ENCODE data around the gene CALML5. TPM values are rescaled to one million over a fixed set of nuclear protein-coding genes. Genes with fewer than 3 reads are reported as not detected.

CALML5 gene, protein sequence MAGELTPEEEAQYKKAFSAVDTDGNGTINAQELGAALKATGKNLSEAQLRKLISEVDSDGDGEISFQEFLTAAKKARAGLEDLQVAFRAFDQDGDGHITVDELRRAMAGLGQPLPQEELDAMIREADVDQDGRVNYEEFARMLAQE
- 0.34 TPM in 1 of 2 replicates, not detected in the other for total RNA-seq

DNA sequence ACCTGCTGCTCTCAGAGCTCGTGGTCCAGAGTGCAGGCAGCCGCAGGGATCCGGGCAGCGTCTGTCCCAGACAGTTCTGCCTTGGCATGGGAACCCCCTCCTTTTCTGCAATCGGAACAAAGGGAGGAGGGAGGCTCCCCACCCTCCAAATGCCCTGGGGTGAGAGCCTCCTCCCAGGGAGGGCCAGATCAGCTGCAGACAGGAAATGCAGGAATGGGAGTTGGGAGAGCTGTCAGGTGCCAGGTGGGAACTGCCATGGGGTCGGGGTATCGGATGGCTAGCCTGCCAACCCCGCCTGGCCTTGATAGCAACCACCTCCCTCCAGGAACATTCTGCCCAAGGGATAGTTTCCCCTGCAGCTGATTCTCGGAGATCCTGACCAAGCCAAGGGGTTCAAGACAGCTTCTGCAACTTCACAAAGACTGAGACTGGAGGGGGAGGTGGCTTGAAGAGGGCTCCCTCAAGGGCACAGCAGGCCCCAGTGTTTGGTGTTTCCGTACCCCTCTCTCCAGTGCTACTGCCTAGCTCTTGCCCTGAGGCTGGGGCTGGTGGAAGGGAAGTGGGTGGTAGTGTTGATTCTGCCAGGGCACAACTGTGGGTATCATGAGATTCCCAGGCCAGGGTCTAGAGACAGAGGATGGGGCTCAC is at the start of gene CALML5:
TSS of gene CALML5 (minus strand) at position 78 of the 648 bp plus-strand sequence. CDS start 132 bp downstream, outside the sequence.
- Histone ChIP-seq H3K27me3 (ENCODE audit: control insufficient read depth, insufficient read depth, low read length) (peaks cover 21% of the 10 kb centered on the region), H3K4me3 (ENCODE audit: low read depth, low read length) (no peak within 1 kb of the TSS), H3K36me3 (ENCODE audit: control insufficient read depth, insufficient read depth, low read length) (no peaks in the 10 kb centered on the region)
- TF ChIP-seq, protein P1, sequence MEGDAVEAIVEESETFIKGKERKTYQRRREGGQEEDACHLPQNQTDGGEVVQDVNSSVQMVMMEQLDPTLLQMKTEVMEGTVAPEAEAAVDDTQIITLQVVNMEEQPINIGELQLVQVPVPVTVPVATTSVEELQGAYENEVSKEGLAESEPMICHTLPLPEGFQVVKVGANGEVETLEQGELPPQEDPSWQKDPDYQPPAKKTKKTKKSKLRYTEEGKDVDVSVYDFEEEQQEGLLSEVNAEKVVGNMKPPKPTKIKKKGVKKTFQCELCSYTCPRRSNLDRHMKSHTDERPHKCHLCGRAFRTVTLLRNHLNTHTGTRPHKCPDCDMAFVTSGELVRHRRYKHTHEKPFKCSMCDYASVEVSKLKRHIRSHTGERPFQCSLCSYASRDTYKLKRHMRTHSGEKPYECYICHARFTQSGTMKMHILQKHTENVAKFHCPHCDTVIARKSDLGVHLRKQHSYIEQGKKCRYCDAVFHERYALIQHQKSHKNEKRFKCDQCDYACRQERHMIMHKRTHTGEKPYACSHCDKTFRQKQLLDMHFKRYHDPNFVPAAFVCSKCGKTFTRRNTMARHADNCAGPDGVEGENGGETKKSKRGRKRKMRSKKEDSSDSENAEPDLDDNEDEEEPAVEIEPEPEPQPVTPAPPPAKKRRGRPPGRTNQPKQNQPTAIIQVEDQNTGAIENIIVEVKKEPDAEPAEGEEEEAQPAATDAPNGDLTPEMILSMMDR (IDR thresholded peaks at IDR 0.05; ENCODE audit: insufficient read depth, low read length, poor library complexity, severe bottlenecking), result no peak
- no peak for DNase-seq (ENCODE audit: low read depth)

DNA sequence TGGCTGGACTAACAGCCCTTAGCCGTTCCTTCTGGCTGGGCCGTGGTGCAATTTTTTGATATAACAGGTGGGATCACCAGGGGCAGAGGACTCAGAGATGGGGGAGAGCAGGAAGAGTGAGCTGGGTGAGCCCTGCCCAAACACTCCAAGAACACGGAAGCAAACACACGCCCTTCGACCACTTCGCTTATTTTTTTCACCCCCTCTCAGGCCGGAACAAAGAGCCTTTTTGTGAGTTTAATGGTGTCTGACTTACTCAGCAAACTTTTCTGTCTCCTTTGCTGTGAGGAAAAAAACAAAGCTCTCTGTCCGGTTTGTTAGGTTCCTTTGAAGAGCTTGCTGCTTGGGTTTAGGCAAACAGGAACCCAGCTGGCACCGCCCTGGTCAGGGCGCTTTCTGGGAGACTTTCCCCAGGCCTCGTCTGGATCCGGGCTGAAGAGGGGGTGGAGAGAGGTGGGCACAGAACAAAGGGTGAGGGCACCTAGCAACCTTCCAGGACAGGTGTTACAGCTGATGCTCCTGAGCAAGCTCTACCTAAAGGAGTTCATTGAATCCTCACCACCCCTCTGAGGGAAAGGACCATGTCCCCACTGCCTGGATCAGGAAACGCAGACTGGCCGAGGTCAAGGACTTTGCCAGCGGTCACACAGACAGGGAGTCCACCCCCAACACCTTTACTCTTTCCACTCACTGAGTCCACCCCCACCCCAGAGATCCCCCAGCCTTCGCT is 48.7 kb upstream of the CALML5 start:
- Histone ChIP-seq H3K36me3 (ENCODE audit: control insufficient read depth, insufficient read depth, low read length) (no peaks in the 10 kb centered on the region), H3K4me3 (ENCODE audit: low read depth, low read length) (no peak overlapping the region), H3K27me3 (ENCODE audit: control insufficient read depth, insufficient read depth, low read length) (no peaks in the 10 kb centered on the region)
- TF ChIP-seq, protein P1 (IDR thresholded peaks at IDR 0.05; ENCODE audit: insufficient read depth, low read length, poor library complexity, severe bottlenecking), result no peak
- DNase-seq (ENCODE audit: low read depth), result no peak

DNA sequence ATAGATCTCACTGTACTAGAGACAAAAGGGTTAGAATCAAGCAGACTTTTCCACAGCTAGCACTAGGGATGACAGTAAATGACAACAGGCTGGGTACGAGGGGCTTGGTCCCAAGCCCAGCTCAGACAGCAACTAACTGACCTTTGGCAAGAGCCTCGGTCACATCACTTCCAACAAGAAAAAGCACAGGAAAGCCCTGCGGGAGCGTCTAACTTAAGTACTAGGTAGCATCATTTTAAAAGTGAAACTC is 48.2 kb upstream of the CALML5 start:
- Histone ChIP-seq H3K4me3 (ENCODE audit: low read depth, low read length) (no peak overlapping the region), H3K36me3 (ENCODE audit: control insufficient read depth, insufficient read depth, low read length) (no peaks in the 10 kb centered on the region), H3K27me3 (ENCODE audit: control insufficient read depth, insufficient read depth, low read length) (no peaks in the 10 kb centered on the region)
- TF ChIP-seq, protein P1 (IDR thresholded peaks at IDR 0.05; ENCODE audit: insufficient read depth, low read length, poor library complexity, severe bottlenecking), result no peak
- DNase-seq (ENCODE audit: low read depth), result no peak

DNA sequence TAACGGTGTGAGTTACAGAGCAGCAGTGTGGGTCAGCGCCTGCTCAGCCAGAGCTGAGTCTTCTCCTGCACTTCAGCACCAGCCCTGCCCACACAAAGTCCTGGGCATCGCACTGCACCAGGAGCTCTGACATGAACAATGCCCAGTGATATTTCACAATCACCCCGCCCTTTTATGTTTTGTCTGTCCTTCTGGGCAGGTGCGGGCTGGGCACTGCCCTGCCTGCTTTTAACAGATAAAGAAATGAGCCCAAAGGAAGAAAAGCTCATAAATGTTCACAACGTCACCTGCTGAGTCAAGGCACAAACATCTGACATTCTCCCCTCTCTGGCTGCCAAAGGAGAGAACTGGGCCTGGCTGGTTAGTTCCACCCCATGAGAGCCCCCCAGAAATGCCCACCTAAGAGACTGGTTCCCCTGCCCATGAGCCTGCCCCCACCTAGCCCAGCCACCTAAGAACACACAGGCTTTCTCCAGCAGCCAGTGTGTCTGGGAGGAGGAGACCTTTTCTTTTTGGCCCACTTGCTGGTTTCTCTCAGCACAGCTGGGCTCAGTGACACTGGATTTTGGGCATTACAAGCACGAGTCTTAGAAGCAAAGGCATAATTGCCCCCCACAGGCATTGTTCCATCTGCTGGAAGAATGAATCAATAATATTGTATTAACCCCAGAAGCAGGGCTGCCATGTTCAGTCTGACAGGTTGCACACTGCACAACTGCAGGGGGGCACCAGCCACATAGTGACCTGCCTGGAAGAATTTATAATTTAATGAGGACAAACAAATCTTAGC is 47.7 kb upstream of the CALML5 start:
- TF ChIP-seq, protein P1 (IDR thresholded peaks at IDR 0.05; ENCODE audit: insufficient read depth, low read length, poor library complexity, severe bottlenecking), result no peak
- no peak overlapping the region for H3K4me3 ChIP-seq (ENCODE audit: low read depth, low read length)
- no peak for DNase-seq (ENCODE audit: low read depth)
- H3K36me3 ChIP-seq (ENCODE audit: control insufficient read depth, insufficient read depth, low read length), result no peaks in the 10 kb centered on the region
- no peaks in the 10 kb centered on the region for H3K27me3 ChIP-seq (ENCODE audit: control insufficient read depth, insufficient read depth, low read length)

DNA sequence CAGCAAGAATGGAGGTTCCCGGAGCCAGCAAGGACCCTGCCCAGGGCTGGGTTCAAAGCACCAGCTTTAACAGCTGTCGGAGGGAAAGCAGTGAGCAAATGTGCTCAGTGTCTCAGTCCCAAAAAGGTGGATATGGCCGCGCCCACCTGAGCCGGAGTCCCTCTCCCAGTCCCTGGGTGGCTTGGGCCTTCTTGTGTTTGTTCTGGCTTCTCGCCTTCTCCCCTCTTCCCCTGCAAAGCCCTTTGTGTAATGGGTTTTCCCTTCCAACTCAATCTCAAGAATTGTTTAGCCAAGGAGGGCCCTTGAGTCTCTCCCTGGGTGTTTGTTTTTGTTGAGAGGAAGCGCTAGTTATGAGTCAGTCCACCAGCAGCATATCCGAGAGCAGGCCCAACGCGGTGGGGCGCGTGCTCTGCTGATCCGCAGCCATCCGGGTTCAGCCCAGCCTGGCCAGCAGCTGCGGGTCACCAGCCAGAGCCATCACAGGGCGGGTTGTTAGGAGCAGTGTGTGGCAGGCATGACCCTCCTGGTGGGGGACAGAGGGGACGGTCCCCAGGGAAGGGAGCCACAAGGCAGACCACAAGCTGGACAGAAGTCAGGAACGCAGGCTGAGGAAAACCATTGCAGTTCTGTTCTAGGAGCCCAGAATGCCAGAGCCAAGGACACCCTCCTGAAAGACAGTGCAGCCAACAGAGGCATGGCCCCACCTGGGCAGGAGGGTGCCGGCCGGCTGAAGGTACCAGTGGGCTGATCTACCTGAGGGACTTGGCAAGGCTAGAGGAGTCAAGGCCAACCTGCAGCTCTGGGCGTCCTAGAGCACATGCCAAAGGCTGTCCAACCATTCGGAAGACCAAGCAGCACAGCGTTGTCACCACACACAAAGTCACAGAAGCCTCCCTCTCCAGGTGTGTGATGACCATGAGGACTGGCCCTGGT is 46.7 kb upstream of the CALML5 start:
- Histone ChIP-seq H3K4me3 (ENCODE audit: low read depth, low read length) (no peak overlapping the region), H3K27me3 (ENCODE audit: control insufficient read depth, insufficient read depth, low read length) (no peaks in the 10 kb centered on the region), H3K36me3 (ENCODE audit: control insufficient read depth, insufficient read depth, low read length) (no peaks in the 10 kb centered on the region)
- TF ChIP-seq, protein P1 (IDR thresholded peaks at IDR 0.05; ENCODE audit: insufficient read depth, low read length, poor library complexity, severe bottlenecking), result no peak
- no peak for DNase-seq (ENCODE audit: low read depth)
